ENCODE measurements around the gene FILIP1.
"Not testable (repeated sequence)": the region's sequence is repeated elsewhere in the genome, so short reads cannot be mapped to it uniquely, and the experiment has no call there.

FILIP1 gene

DNA sequence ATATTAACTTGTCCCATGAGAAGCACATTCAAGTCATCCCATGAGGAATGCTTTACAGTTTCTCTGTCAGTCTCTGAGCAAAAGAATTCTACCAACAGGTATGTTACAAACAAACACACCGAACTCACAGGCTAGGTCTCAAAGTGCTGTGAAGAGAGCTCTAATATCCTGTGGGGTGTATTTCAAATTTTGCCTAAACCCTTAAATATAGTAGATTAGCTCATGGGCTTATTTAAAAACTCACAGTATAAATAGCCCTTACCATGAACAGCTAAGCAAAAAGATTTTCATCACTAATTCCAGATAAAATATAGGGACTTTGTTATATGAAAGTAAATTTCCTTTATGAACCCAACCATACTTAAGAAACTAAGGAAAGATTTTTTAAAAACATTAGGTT is 77.8 kb downstream of the FILIP1 start:
- DNase-seq: no peak

DNA sequence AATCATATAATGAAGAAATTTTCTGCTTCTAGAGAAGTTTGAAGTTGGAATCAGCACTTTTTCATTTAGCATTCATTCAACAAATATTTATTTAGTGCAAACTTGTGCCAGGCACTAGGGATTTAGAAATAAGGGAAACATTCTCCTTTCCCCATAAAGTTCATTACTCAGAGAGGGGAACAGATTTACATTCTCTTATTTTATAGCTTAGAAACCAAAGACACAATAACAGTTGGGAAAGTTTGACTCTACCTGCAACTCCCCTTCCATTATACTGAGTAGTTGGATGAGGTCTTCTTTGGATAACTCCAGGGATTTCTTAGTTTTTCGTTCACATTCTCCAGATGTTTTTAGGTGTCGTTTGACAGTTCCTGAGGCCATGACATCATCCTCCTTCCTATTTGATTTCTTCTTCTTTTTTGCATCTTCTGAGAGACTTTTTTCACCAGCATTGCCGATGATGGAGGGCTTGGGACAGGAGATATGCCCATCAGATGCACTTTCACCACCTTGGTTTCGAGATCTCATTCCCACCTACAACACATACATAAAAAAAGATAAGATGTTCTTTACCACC is 79.1 kb downstream of the FILIP1 start:
- no peak for DNase-seq

DNA sequence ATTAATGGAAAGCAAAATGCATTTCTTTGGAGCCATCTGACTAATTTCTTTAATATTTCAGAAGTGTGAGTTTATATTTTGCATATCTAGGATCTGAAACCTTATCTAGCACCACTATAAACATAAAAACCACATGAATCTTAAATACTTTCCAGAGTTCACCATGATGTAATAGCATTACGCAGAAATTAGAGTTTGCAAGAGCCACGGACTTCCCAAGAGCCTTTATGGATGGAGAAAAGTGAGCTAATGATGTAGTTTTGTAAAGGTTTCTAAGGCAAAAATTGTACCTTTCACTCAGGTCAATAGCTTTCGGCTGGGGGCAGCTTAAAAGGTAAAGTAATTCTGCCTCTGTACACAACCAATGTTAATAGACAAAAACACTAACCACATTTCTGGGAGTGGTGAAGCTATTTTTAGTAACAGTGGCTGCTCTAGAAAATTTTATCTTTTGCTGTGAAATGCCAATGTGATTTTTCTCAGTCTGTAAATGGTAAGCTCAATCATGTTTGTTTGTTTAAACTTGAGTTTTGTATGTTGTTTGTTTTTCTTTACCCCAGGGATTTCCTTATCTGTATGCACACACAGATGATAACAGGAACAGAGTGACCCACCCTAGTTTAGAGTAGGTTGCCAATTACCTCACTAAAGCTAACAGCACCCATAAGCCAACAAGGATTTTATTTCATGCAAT is 80.5 kb downstream of the FILIP1 start:
- no peak for DNase-seq

DNA sequence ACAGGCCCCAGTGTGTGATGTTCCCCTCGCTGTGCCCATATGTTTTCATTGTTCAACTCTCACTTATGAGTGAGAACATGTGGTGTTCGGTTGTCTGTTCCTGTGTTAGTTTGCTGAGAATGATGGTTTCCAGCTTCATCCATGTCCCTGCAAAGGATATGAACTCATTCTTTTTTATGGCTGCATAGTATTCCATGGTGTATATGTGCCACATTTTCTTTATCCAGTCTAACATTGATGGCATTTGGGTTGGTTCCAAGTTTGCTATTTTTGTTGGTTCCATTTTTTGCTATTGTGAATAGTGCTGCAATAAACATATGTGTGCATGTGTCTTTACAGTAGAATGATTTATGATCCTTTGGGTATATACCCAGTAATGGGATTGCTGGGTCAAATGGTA is 83.0 kb downstream of the FILIP1 start:
- DNase-seq: not testable (repeated sequence)

DNA sequence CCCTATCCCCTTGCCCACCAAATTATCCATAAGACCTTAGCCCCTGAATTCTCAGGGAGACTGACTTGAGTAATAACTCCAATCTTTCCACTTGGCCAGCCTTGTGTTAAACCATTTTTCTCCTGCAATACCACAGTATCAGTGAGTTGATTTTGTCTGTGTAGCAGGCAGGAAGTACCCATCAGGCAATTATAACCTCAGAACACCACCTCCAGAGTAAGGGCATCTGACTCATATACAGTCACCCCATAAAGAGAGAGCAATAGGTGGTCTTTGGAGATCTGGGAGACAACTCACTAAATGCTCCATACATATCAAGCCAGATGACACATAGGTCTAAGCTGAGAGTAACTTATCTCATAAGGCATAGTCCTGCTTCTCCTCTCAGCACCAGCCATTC is 83.7 kb downstream of the FILIP1 start:
- no peak for DNase-seq

DNA sequence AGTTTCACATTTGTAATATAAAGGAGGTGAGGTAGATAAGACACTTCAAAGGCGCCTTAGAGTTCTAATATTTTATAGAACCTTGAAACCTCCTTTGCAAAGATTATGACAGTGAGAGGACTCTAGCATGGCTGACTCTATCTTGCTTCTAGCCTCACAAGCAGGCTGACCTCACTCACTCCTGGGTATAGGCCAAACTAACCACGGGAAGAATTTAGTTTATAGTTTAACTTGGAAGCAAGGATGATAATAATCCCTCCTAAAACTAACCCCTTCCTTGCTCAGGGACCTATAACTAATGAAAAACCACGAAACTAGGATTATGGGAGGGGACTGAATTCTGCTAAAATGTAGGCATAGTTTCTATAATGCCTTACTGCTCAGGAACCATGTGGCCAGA is 84.3 kb downstream of the FILIP1 start:
- no peak for DNase-seq

DNA sequence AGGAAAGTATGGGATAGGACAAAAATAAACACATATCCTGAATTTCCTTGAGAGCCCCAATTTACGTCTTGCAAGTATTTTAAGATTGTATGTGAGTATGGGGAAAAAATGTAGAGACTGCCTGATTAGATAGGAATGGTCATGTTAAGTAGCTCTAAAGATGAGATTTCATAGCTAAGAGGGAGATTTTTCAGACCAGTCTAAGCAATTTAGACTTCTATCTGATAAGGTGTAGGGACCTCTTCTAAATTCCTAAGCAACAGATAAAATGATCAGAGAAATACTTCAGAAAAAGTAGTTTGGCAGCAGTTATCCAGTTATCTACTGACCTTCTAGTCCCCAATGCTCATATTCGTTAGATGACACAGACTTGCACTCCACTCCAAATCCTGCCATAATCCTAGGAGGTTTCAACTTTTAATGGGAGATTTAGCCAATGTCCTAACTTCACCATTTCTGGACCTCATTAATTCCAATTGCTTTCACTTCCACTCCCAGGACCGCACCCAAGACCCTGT is 90.0 kb downstream of the FILIP1 start:
- no peak for DNase-seq

DNA sequence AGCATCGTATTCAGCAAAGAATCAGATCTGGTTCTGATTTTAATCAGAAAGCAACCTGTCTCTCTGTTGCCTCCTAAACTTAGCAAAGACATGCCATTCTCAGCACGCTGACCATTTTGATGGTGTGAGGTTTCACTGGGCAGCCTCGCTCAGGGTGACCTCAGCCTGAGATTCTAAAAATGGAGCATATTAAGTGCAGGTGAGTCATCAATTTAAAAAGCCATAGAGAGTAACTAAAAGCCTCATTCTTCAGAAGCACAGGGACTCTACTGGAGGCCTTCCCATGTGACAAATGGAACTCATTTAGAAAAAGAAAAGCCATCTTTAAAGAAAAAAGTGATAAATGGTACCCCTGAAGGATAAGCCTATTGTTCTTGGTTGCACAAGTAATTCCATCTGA is 91.3 kb downstream of the FILIP1 start:
- DNase-seq: no peak

DNA sequence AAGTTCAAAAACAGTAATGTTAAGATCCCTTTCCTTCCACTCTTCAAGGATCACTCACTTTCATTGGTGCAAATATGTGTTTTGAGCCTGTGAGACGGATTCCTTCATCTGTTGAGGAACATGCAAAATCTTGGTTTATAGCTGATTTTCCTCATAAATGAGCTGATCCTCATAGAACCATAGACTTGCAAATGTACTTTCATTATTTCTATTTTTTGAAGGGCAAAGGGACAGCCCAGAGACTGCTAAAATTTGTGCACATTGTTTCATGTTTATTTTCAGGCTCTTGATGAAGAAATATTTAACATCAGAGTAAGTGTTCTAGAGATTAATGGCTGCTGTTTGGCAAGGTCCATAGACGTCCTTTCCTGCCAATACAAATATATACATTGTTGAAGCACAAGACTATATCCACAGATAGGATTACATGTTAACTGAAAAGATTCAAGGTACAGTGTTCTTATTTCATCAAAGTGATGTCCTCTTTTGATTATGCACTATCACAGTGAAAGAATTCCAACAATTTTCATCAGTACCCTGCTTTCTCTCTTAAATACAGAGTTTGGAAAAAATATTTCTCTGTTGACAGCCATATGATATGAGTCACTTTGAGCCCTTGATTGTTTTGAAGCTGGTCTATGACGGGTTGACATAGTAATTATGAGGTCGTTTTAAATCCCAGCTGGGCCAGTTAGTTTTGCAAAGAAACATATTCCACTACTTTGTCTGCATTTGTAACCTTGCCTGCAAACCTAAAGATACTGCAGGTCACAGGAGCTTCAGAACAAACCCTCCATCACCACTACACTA is 95.7 kb downstream of the FILIP1 start:
- no peak for DNase-seq

DNA sequence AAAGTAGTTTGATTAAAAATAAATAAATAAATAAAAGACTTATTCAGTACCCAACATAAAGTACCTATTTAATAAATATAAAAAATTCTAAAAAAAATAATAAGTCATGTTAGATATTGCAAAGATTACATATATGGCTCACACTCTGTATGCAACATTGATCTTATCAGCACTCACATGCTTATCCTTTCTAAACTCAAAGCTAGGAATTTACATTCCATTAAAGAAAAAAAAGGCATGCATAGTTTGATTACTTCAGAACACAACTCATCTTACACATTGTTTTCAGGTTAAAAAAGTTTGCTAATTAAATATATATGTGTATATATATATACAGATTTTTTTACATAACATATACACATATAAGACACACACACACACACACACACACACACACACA is 96.4 kb downstream of the FILIP1 start:
- DNase-seq: no peak

DNA sequence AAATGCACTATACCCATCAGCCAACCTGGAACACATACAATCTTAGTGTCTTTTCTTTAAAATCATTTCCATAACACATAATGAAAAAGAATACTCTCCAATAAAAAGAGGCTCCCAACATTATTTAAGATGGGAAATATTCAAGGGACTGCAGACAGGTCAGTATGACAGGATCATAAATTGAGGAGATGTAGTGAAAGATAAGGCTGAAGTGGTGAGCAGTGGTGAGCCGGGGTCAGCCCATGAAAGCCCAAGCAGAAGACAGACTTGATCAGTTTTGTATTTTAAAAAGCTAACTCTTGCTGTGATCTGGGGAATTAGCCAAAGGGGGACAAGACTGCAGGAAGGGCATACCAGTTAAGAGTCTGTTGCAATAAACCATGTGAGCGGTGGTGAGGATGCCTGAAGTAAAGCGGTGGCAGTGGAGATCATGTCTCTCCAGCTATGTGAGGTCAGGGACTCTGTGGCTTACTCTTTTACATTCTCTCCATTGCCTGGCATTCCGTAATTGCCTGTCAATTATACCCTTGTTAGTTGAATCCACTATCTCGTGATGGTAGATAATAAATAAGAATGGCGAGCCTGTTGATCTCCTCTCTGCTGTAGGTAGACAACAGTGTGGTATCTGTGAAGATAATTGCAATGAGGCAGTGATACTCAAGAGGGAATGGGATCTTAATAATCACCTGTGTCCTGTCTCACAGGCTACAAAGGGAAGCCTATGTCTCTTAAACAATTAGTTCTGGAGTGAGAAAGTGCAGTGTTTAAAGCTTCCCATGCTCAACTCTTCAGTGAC is 97.4 kb downstream of the FILIP1 start:
- no peak for DNase-seq

DNA sequence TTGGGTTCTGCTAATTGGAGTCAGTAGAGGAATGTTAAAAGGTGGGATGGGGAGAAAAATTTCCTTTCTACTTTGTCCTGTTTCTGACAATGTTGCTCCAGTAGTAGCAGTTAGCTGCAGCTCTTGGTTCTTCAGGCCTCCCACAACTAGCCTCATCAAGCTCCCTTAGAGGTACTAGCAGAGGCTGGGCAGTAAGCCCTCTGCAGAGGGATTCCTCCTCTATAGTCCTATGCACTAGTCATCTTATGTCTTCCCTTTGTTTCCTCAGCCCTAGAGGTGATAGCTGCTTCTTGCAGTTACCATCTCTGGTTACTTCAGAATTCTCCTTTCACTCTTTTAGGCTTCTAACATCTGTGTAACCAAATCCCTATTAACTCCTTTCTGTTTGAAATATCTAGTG is 99.8 kb downstream of the FILIP1 start:
- no peak for DNase-seq

DNA sequence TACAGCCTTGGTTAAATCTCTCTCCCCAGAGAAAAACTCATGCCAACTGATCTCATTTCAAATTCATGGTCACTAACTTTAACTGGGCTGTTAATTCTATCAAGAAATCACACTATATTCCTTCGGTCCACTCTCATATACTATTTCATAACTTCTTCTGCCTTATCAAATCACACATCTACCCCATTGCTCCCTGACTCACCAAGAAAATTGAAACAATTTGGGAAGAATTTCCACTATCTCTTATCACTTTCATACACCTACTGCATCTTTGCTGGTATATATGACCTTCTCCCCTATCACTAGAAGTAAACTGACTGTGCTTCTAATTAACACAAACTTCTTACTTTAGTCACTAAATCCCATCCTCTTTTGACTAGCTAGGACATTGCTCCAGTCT is 102.3 kb downstream of the FILIP1 start:
- DNase-seq: no peak

DNA sequence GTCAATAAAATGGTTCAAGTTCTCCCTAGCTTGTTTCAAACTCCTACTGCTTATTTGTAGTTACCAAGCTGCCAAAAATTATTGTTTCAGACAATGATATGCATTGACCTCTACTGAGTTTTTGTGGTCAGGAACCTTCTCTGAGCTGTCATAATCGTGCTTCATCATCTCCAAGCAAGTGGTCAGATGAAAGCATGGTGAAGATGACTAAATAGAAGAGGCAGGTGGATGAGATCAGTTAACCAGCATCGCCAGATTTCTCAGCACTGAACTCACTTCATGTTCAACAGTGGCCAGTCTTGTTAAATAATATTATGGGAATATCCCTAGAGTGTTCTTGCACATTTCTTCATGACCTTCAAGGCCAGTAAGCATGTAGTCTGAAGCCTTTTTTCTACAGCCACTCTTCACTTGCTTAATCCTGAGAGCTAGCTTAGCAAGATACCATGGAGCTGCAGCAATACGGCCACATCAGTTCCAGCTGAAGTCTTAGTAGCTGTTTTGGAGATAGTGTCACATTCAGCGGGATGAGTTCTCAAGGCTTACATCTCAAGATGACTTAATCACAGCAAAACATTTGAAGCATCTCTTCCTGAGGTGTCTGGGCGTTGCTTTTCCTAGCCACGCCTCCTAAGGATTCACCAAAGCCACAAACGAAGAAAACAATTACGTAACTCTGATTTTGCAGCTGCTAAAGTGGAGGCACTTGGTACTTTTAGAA is 107.4 kb downstream of the FILIP1 start:
- DNase-seq: no peak

DNA sequence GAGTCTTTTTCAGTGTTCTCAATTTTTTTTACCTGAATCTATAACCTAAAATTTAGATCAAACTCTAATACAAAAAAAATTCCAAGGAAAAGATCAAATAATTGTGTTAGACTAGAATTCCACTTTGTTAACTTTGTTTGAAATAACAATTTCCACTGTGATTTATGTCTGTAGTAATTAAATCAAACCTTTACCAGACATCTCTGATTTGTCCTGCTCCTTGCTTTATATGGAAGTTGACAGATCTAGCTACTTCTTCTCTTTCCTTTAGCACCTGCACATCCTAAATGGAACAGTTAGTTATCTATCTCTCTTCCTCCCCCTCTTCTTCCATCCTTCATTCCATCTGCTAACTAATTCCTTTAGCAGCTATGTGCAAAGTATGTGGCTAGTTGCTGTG is 109.5 kb downstream of the FILIP1 start:
- DNase-seq: no peak

DNA sequence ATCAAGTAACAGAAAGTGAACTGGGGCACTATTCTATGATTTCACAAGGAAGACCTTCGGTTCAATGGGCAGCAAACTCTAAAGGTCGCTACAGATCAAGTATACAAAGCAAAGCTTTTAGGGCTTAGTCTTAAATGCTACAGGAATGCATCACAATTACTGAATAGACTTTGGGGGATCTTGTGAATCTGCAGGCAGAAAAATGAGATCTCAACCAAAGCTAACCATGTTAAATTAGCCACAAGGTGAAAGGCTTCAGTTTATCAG is 111.0 kb downstream of the FILIP1 start:
- no peak for DNase-seq

DNA sequence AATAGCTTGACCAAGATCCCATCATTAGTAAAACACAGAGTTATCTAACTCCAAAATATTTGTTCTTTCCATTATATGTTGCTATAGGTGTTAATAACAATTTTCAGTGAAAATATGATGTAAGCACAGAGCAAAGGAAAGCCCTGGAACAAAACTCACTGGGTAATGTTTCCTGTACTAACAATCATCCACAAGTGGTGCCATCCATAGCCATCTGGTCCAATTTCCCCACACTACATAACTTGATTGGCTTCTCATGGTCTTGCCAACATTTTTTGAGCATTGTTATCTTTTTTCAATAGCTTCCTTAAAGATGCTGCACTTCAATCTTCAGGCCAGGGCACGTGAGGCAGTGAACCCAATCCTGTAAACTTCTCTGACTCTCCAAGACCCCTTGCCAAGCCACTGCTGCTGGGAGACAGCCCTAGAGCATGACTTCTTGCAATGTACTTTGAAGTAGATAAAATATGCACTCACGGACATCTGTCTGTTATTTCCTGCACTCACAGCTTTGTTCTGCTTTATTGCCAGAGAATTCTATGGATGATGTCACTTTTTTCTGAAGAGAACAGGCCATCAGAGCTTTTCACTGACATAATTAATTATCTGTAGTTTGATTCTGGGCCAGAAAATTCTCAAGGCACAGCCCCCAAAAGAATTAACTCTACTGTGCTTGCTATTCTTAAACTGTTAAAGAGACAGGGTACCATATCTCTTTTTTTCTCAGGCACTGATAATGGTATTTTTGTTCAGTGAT is 111.5 kb downstream of the FILIP1 start:
- no peak for DNase-seq

DNA sequence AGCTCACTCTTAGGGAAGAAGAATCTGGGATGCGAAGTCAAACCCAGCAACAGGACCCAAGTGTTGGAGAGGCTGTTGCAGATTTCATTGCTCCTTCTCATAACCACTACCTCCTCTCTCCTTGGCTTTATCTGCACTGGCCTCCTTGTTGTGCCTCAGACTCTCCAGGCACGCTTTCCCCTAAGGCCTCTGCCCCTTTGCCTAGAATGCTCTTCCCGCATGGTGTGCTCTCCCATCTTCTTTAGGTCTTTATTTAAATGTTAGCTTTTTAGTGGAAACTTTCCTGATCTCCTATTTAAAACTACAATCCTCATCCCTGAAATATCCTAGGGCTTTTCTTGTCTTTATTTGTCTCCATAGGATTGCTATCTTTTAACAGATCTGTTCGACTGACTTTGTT is 114.1 kb downstream of the FILIP1 start:
- DNase-seq: no peak

DNA sequence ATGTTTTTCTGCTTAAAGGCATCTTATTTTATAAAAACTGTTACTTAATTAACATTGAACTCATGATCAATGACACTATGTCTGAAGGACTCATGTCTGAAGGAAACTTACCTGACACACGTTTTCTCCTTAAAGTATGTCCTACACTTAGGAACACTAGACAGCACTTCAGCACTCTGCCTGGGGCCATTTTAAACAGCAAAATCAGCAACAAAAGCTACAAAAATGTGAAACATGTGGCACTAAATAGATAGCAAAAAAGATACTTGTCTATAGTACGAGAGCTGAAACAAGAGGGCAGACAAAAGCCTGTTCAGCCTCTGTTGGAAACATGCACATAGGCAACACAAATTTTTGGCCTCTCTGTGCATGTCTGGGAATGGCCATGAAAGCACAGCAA is 115.5 kb downstream of the FILIP1 start:
- no peak for DNase-seq

DNA sequence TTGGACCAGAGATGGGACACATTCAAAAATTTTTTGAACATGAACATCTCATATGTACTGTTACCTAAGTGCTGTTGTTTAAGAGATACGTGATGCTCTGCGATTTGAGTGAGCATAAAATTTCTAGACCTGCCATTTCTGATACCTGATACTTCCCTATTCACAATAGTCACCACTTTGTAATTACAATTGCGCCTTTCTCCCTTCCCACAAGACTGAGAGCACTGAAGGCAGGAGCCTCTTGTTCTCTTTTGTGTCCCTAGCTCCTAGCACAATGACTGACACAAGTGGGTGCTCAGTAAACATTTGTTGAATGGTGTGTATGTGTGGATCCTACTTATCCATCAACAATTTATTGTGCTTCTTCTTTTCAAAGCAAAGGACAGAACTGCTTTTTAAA is 116.2 kb downstream of the FILIP1 start:
- DNase-seq: no peak

DNA sequence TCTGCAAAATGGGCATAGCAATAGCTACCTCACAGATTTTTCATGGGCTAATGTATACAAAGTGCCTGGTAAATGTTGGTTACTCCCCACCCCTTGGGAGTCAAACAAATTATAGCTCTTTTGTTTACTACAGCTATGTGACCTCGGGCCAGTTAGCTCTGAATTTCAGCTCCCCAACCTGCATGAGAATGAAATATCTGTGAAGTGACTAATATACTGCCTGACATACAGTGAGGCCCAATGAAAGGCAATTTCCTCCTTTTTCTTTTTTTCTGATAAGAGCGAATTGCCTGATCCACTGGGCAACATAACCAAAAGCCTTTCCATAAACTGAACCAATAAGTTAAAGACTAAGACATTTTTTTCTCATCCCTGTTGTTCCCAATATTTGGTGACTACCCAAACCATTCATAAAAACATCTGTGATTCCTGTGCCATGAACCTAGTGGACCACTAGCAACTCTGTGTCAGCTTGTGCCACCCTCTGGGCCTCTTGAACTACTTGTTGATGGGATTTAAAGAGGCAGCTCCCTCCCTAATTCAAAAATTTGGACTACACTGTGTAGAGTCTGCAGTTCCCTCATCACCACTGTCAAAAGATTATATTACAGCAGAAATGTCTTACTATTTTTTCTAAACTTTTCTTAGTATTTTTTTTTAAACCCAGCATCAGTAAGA is 117.1 kb downstream of the FILIP1 start:
- DNase-seq: no peak

Measured in stimulated activated CD4-positive, alpha-beta T cell treated with anti-CD3 and anti-CD28 coated beads, Interleukin-2, amount 100 ng/mL, for 24 hours (primary cell).